HL-60 (cell line): ENCODE results near the gene C12orf60.

Experiments
- DNase-seq, 2 experiments: peaks; one replicate each; pipeline ENCODE4 v3.0.0-alpha.2; 2010 to 2020; ENCODE audit warnings: low read depth in 1 of 2, low spot score in 1 of 2
- H3K27ac ChIP-seq: fragments of 250-450 bp; sonication (Bioruptor Pico); replicated peaks from 2 replicates; pipeline ENCODE4 v1.5.1; 2020; ENCODE audit warnings: mild to moderate bottlenecking, moderate library complexity
- H3K27me3 ChIP-seq: fragments of 250-450 bp; sonication (Bioruptor Pico); 2 replicates; pipeline ENCODE4 v1.5.1; 2021; ENCODE audit warnings: mild to moderate bottlenecking, moderate library complexity; ENCODE audit not compliant: insufficient read depth, poor library complexity, severe bottlenecking
- H3K4me3 ChIP-seq: replicated peaks from 2 replicates; pipeline ENCODE4 v1.5.1; 2011; ENCODE audit warnings: mild to moderate bottlenecking, control low read depth, low read length; ENCODE audit not compliant: insufficient read depth
- GABPA ChIP-seq: IDR thresholded peaks from 2 replicates; pipeline ENCODE4 v1.6.1; 2012; ENCODE audit warnings: low read depth
- POLR2AphosphoS5 ChIP-seq: IDR thresholded peaks from 2 replicates; pipeline ENCODE4 v1.6.1; 2012; ENCODE audit warnings: low read depth
- SPI1 ChIP-seq: IDR thresholded peaks from 2 replicates; pipeline ENCODE4 v1.6.1; 2012; ENCODE audit warnings: low read depth, mild to moderate bottlenecking, borderline replicate concordance
- TF ChIP-seq, protein P1 (sequence below): IDR thresholded peaks from 2 replicates; pipeline ENCODE4 v1.6.1; 2012; ENCODE audit warnings: low read depth; ENCODE audit not compliant: insufficient replicate concordance
- TF ChIP-seq, protein P2 (sequence below): IDR thresholded peaks from one replicate; pipeline ENCODE4 v1.5.1; 2011; ENCODE audit warnings: low read length, control low read depth, inconsistent platforms; ENCODE audit not compliant: insufficient read depth

C12orf60 gene

DNA sequence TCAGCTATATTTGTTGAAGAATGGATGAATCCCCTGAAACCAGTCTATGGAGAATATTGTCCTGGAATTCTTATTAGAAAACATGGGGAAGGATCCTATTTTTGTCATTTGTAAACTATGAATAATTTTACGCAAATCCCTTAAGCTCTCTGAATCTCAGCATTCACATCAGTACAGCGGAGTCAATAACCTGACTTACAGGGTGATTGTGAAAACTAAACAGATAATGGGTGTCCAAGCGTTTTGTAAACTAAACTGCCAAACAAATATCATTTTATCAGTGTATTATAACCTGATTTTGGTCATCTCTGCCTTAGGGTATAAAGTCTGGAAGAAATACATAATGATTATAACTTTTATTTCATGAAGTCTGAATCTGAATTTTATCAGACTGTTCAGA lies 29.9 kb downstream of the C12orf60 start:
- Histone ChIP-seq H3K27ac (no peak overlapping the region), H3K4me3 (no peak overlapping the region), H3K27me3 (peaks cover 5% of the 10 kb centered on the region)
- TF ChIP-seq POLR2AphosphoS5 (no peak), SPI1 (no peak), GABPA (no peak)
- TF ChIP-seq, protein P1, sequence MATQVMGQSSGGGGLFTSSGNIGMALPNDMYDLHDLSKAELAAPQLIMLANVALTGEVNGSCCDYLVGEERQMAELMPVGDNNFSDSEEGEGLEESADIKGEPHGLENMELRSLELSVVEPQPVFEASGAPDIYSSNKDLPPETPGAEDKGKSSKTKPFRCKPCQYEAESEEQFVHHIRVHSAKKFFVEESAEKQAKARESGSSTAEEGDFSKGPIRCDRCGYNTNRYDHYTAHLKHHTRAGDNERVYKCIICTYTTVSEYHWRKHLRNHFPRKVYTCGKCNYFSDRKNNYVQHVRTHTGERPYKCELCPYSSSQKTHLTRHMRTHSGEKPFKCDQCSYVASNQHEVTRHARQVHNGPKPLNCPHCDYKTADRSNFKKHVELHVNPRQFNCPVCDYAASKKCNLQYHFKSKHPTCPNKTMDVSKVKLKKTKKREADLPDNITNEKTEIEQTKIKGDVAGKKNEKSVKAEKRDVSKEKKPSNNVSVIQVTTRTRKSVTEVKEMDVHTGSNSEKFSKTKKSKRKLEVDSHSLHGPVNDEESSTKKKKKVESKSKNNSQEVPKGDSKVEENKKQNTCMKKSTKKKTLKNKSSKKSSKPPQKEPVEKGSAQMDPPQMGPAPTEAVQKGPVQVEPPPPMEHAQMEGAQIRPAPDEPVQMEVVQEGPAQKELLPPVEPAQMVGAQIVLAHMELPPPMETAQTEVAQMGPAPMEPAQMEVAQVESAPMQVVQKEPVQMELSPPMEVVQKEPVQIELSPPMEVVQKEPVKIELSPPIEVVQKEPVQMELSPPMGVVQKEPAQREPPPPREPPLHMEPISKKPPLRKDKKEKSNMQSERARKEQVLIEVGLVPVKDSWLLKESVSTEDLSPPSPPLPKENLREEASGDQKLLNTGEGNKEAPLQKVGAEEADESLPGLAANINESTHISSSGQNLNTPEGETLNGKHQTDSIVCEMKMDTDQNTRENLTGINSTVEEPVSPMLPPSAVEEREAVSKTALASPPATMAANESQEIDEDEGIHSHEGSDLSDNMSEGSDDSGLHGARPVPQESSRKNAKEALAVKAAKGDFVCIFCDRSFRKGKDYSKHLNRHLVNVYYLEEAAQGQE = no peak
- TF ChIP-seq, protein P2, sequence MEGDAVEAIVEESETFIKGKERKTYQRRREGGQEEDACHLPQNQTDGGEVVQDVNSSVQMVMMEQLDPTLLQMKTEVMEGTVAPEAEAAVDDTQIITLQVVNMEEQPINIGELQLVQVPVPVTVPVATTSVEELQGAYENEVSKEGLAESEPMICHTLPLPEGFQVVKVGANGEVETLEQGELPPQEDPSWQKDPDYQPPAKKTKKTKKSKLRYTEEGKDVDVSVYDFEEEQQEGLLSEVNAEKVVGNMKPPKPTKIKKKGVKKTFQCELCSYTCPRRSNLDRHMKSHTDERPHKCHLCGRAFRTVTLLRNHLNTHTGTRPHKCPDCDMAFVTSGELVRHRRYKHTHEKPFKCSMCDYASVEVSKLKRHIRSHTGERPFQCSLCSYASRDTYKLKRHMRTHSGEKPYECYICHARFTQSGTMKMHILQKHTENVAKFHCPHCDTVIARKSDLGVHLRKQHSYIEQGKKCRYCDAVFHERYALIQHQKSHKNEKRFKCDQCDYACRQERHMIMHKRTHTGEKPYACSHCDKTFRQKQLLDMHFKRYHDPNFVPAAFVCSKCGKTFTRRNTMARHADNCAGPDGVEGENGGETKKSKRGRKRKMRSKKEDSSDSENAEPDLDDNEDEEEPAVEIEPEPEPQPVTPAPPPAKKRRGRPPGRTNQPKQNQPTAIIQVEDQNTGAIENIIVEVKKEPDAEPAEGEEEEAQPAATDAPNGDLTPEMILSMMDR = no peak
- DNase-seq = no peak

DNA sequence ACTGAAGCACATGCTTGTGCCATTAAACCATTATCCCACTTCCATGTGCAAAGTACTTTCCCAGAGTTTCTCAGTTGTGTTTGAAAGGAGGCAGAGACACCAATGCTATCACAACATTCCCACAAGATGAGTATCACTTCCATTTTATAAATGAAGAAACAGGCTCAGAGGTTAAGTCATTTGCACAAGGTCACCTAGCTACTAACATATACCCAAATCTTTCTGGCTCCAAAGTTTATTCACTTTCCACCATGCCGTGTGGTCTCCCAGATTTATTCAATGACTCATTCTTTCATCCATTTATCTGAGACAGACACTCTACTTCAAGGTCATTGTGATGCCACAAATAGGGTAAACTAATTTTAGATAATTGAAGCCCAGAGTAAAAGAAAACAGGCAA lies 30.5 kb downstream of the C12orf60 start:
- no peak for DNase-seq
- no peak for TF ChIP-seq SPI1
- no peak for TF ChIP-seq GABPA
- TF ChIP-seq POLR2AphosphoS5 = no peak
- TF ChIP-seq, protein P1 = no peak
- TF ChIP-seq, protein P2 = no peak
- no peak overlapping the region for H3K27ac ChIP-seq
- no peak overlapping the region for H3K4me3 ChIP-seq
- peaks cover 5% of the 10 kb centered on the region for H3K27me3 ChIP-seq

DNA sequence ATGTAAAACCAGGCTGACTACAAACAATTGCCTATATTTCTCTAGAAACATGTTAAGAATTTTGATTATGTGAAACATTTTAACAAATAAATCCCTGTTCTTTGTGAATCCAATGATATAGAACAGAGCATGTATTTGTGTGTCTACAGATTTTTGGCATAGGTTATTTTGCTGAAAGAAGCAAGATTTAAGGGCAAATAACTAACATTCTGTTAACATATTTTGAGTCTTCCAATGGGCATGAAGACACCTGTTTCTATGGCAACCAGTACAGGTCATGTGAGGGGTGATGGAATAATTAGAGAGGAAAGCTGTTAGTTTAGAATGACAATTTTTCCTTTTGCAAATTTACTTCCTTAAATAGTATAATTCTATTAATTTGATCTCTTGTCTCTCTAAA lies 31.0 kb downstream of the C12orf60 start:
- Histone ChIP-seq H3K27ac (no peak overlapping the region), H3K27me3 (peaks cover 5% of the 10 kb centered on the region), H3K4me3 (no peak overlapping the region)
- no peak for DNase-seq
- TF ChIP-seq, protein P2 = no peak
- TF ChIP-seq, protein P1 = no peak
- TF ChIP-seq SPI1 (no peak), POLR2AphosphoS5 (no peak), GABPA (no peak)
